Stimulated activated naive CD8-positive, alpha-beta T cell treated with anti-CD3 and anti-CD28 coated beads, Interleukin-15, Interleukin-2, amounts not matched to agents 100 ng/mL and 50 ng/mL, for 24 hours (primary cell): Measurements from ENCODE around the gene R3HDM1.
A peak's percentile ranks its signal among the peaks of the same experiment; 100 is the strongest.
"Not testable (repeated sequence)": the region's sequence is repeated elsewhere in the genome, so short reads cannot be mapped to it uniquely, and the experiment has no call there.

ENCODE experiments used
- H3K27ac Mint-ChIP-seq: one replicate; pipeline ENCODE4 v1.8.0; 2021; ENCODE audit warnings: mild to moderate bottlenecking, mixed read lengths
- H3K27me3 Mint-ChIP-seq: one replicate; pipeline ENCODE4 v1.8.0; 2021; ENCODE audit warnings: mixed read lengths
- H3K36me3 Mint-ChIP-seq: one replicate; pipeline ENCODE4 v1.8.0; 2021; ENCODE audit warnings: low read depth, mixed read lengths
- H3K4me1 Mint-ChIP-seq: one replicate; pipeline ENCODE4 v1.8.0; 2021; ENCODE audit warnings: low read depth, mixed read lengths
- H3K4me3 Mint-ChIP-seq: one replicate; pipeline ENCODE4 v1.8.0; 2021; ENCODE audit warnings: mild to moderate bottlenecking, mixed read lengths
- H3K9me3 Mint-ChIP-seq: one replicate; pipeline ENCODE4 v1.8.0; 2021; ENCODE audit warnings: mixed read lengths

Gene R3HDM1

DNA sequence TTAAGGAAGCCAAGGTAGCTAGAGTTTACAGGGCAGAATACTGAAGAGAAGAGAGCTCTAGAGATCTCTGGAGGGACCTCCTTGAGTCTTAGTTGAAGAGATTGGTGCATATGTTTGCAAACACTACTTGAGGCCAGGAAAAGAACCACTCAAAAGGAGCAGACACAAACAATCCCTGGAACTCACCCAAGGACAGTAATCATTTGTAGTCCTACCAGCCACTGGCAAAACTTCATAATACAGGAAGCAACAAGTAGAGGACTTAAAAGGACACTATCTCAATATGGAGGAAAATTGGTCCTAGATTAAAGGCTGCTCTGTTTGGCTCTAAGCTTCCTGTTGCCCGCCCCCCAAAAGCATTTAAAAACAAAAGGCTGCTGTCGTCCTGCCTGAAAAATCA is 163.4 kb downstream of the R3HDM1 start:
- Mint-ChIP-seq H3K9me3 (no peaks in the 10 kb centered on the region), H3K27me3 (no peaks in the 10 kb centered on the region), H3K27ac (no peak overlapping the region), H3K36me3 (peaks cover 27% of the 10 kb centered on the region), H3K4me3 (no peak overlapping the region), H3K4me1 (peaks cover 12% of the 10 kb centered on the region)

DNA sequence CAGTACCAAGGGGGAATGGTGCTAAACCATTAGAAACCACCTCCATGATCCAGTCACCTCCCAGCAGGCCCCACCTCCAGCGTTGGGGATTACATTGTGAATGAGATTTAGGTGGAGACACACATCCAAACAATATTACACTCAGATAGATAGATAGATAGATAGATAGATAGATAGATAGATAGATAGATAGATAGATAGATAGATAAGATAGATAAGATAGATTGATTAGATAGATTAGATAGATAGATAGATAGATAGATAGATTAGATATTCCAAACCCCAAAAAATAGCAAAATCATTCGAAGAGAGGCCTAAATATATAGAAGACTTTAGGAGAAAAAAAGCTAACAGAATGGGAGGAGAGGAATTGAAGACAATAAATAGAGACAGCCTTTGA is 167.6 kb downstream of the R3HDM1 start:
- no peaks in the 10 kb centered on the region for H3K4me1 Mint-ChIP-seq
- no peak overlapping the region for H3K27ac Mint-ChIP-seq
- H3K9me3 Mint-ChIP-seq: no peaks in the 10 kb centered on the region
- H3K27me3 Mint-ChIP-seq: no peaks in the 10 kb centered on the region
- peaks cover 21% of the 10 kb centered on the region for H3K36me3 Mint-ChIP-seq
- H3K4me3 Mint-ChIP-seq: no peak overlapping the region

DNA sequence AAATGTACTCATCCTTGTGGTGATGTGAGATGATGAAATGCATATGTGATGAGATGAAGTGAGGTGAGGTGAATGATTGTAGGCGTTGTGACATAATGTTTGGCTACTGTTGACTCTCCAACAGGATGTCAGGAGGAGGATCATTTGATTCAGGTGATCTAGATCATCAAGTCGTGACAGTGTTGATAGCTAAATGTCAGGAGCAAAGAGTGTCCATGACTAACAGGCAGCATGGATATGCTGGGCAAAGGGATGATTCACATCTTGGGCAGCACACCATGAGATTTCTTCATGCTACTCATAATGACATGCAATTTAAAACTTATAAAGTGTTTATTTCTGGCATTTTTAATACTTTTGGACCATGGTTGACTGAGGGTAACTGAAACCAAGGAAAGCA is 170.2 kb downstream of the R3HDM1 start:
- Mint-ChIP-seq H3K4me3 (no peak overlapping the region), H3K27me3 (no peaks in the 10 kb centered on the region), H3K27ac (no peak overlapping the region), H3K9me3 (no peaks in the 10 kb centered on the region), H3K4me1 (no peaks in the 10 kb centered on the region), H3K36me3 (no peaks in the 10 kb centered on the region)

DNA sequence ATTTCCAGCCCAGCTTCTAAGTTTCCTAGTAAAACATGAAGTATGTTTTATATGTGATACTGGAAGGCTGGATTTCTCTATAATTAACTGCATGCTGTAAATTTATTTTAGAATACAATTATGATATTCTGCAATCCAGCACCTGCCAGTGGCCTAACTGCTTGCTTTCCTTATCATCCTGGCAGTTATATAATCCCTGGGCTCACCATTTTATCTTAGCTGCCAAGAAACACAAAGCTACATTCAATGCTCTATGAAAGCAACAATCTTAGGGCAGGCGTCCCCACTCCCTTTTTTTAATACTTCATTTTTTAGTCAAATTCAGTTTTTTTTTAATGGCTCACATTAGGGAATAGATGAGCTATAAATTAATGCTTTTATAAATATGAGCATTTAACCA is 172.0 kb downstream of the R3HDM1 start:
- Mint-ChIP-seq H3K27me3 (no peaks in the 10 kb centered on the region), H3K36me3 (no peaks in the 10 kb centered on the region), H3K4me1 (no peaks in the 10 kb centered on the region), H3K9me3 (no peaks in the 10 kb centered on the region), H3K27ac (no peak overlapping the region), H3K4me3 (no peak overlapping the region)

DNA sequence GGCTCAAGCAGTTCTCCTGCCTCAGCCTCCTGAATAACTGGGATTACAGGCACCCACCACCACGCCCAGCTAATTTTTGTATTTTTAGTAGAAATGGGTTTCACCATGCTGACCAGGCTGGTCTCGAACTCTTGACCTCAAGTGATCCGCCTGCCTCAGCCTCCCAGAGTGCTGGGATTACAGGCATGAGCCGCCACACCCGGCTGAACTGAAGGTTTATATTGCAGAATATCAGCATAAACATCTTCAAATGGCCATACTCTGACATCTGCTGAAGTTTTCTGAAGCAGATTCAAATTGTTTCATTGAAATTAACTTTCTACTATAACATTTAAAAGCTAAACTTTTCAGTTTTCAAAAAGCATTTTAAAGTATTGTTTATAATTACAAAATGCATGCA is 172.8 kb downstream of the R3HDM1 start:
- not testable (repeated sequence) for H3K4me1 Mint-ChIP-seq, H3K36me3 Mint-ChIP-seq, H3K4me3 Mint-ChIP-seq, H3K9me3 Mint-ChIP-seq, H3K27ac Mint-ChIP-seq, H3K27me3 Mint-ChIP-seq

DNA sequence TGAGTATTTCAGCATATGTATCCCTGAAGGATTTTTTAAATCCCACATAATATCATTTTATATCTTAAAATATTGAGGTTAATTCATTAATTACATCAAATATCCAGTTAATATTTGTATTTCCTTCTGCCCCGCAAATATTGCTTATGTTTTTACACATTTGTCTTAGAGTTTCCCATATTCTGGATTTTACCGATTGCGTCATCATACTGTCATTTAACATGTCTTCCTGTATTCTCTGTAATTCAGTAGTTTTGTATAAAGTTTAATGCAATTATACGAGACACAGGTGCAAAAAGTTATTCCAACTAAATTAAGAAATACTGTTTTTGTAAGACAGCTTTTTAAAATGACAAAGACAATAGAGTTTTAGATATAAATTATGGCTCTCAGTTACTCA is 176.9 kb downstream of the R3HDM1 start:
- Mint-ChIP-seq H3K4me3 (no peak overlapping the region), H3K4me1 (no peaks in the 10 kb centered on the region), H3K36me3 (peaks cover 22% of the 10 kb centered on the region), H3K27ac (no peak overlapping the region), H3K27me3 (no peaks in the 10 kb centered on the region), H3K9me3 (no peaks in the 10 kb centered on the region)

DNA sequence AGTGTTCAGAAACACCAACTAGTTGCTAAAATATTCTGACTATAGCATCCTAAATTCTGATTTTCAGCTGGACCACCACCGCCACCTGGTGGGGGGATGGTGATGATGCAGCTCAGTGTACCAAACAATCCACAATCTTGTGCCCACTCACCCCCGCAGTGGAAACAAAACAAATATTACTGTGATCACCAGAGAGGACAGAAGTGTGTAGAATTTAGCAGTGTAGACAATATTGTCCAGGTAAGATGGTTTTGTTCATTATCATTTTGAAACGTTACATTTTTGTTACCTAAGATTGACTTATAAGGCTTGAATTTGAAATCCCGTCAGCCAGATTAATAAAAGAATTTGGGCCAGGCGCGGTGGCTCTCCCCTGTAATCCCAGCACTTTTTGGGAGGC is 178.7 kb downstream of the R3HDM1 start:
- peaks cover 33% of the 10 kb centered on the region for H3K36me3 Mint-ChIP-seq
- no peaks in the 10 kb centered on the region for H3K27me3 Mint-ChIP-seq
- no peak overlapping the region for H3K4me3 Mint-ChIP-seq
- no peaks in the 10 kb centered on the region for H3K4me1 Mint-ChIP-seq
- no peak overlapping the region for H3K27ac Mint-ChIP-seq
- no peaks in the 10 kb centered on the region for H3K9me3 Mint-ChIP-seq

DNA sequence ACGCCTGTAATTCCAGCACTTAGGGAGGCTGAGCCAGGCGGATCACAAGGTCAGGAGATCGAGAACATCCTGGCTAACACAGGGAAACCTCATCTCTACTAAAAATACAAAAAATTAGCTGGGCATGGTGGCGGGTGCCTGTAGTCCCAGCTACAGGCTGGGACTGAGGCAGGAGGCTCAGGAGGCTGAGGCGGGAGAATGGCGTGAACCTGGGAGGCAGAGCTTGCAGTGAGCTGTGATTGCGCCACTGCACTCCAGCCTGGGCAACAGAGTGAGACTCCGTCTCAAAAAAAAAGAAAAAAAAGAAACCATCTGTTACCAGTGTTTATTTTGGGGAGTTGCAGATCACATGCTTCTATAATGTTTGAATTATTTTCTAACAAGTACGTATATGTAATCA is 183.8 kb downstream of the R3HDM1 start:
- not testable (repeated sequence) for H3K4me3 Mint-ChIP-seq, H3K9me3 Mint-ChIP-seq, H3K27ac Mint-ChIP-seq, H3K27me3 Mint-ChIP-seq, H3K4me1 Mint-ChIP-seq
- peaks cover 48% of the 10 kb centered on the region for H3K36me3 Mint-ChIP-seq

DNA sequence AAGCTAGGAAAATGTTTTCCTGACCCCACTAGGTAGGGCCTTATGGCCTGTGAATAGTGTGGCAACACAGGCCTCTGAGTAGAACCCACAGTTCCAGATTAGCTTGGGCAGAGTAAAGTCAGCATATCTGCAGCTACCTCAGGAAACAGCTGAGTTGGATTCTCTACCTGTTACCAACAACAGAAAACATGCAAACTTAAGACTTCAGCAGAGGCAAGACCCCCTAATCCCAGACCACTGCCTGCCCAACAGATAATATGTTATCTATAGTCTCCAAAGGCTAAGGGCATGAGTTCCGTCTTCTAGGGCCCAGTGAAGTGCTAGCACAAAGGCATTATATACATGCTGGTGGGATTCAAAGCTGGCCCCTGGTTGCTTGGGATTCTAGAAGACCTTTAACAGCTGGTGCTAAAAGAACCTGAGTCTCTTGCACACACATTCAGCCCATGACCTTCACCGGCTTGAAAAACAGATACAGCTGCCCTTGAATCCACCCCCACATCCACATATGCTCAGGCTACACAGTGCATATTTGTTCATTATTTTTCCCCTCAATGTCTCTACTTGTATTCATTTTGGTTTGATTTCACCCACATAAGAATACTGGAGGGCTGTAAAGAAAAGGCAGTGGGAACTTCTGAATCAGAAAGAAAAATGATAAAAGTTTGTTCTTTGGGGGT is 196.9 kb downstream of the R3HDM1 start:
- Mint-ChIP-seq H3K4me3 (no peak overlapping the region), H3K27me3 (no peaks in the 10 kb centered on the region), H3K4me1 (peaks cover 12% of the 10 kb centered on the region), H3K9me3 (no peaks in the 10 kb centered on the region), H3K36me3 (peaks cover 28% of the 10 kb centered on the region), H3K27ac (no peak overlapping the region)

DNA sequence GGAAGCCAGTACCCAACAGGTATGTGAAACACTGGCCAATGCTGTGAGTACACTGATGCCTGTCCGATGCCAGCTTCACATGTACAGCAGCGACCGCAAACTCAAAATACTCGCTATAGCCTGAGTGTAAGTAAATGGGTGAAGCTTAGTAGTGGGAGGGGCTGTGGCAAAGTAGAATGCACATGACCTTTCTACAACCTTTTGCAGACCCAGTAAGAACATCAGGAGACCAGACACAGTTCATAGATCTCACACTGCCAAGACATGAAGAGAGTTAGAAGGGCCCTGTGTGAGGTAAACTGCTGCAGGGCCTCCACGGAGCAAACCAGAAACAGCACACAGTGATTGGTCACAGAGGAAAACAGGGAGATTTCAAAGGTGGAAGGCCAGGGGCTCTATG is 201.3 kb downstream of the R3HDM1 start:
- H3K27me3 Mint-ChIP-seq: no peaks in the 10 kb centered on the region
- H3K27ac Mint-ChIP-seq: no peak overlapping the region
- H3K4me1 Mint-ChIP-seq: peaks cover 15% of the 10 kb centered on the region
- no peaks in the 10 kb centered on the region for H3K9me3 Mint-ChIP-seq
- no peaks in the 10 kb centered on the region for H3K36me3 Mint-ChIP-seq
- no peak overlapping the region for H3K4me3 Mint-ChIP-seq

DNA sequence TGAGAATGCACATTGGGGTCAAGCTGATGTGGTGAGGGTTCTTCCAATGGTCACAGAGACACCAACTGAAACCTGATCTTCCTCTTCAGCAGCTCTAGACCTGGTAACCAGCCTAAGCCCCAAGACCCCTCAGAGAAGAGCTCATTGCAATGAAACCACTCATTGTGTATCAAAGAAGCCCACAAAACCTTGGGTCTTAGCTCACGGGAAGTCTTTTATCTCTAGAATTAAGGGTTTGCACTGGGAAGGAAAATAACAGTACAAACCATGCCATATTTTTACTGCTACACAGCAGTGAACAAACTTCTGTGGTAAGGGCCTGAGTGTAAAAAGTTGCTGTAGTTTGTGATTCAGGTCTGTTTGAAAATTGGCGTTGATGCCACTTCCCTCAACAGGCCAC is 201.8 kb downstream of the R3HDM1 start:
- Mint-ChIP-seq H3K4me1 (peaks cover 15% of the 10 kb centered on the region), H3K27ac (no peak overlapping the region), H3K9me3 (no peaks in the 10 kb centered on the region), H3K36me3 (no peaks in the 10 kb centered on the region), H3K27me3 (no peaks in the 10 kb centered on the region), H3K4me3 (no peak overlapping the region)

DNA sequence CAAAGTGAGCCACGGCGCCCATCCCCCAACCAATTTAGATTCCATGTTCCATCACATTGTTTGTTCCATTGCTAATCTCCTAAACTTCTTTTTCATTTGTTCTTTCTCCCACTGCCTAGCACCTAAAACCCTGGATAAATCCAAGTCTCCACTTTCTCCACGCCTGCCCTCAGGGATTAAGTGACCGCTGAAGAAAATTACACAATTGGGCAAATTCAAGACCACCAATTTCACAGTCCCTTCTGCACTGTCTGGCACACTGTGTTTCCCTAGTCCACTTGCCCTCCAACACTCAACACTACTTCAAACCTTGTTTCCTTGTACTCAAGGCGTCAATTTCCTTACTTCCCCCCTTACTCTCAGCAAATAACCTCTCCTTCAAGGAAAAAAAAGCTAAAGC is 205.3 kb downstream of the R3HDM1 start:
- H3K27me3 Mint-ChIP-seq: no peaks in the 10 kb centered on the region
- no peak overlapping the region for H3K27ac Mint-ChIP-seq
- no peaks in the 10 kb centered on the region for H3K9me3 Mint-ChIP-seq
- H3K4me1 Mint-ChIP-seq: peaks cover 16% of the 10 kb centered on the region
- H3K4me3 Mint-ChIP-seq: no peak overlapping the region
- no peaks in the 10 kb centered on the region for H3K36me3 Mint-ChIP-seq

DNA sequence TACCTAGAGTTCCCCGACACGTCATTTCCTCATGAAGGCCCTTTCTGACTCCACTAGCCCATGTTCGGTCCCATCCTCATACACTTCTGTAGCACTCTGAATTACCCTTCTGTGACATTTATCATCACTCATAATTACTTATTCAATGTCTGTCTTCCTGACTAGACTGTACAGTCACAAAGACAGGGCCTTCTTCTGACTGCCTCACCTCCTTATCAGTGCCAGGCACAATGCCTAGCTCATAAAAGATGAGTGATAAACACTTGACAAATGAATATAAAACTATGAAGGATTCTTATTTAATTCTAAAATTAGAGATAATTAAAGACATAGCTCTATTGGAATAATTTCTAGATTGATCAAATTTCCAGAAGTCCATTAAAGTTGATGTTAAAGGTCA is 208.9 kb downstream of the R3HDM1 start:
- Mint-ChIP-seq H3K36me3 (peaks cover 17% of the 10 kb centered on the region), H3K27ac (no peak overlapping the region), H3K4me1 (peaks cover 25% of the 10 kb centered on the region), H3K9me3 (no peaks in the 10 kb centered on the region), H3K27me3 (no peaks in the 10 kb centered on the region), H3K4me3 (no peak overlapping the region)

DNA sequence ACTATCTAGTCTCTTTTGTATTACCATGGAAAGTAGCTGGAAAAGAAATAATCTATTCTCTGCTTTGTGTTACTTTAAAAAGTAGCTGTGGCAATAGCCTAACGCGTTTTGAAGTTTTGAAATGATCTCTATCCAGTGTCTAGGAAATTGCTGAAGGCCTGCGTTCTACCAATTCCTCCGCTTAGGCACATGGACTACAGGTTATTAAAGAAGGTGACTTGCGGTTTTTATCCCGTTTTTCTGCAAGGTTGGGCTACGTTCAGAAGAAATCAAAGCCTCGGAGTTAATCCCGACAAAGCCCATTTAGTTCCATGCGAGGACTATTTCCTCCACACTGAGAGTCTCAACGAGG is 209.7 kb downstream of the R3HDM1 start:
- Mint-ChIP-seq H3K4me1 (peaks cover 33% of the 10 kb centered on the region), H3K27me3 (no peaks in the 10 kb centered on the region), H3K4me3 (peak overlapping the region; percentile 89), H3K27ac (peak overlapping the region; percentile 80), H3K36me3 (peaks cover 23% of the 10 kb centered on the region), H3K9me3 (no peaks in the 10 kb centered on the region)

DNA sequence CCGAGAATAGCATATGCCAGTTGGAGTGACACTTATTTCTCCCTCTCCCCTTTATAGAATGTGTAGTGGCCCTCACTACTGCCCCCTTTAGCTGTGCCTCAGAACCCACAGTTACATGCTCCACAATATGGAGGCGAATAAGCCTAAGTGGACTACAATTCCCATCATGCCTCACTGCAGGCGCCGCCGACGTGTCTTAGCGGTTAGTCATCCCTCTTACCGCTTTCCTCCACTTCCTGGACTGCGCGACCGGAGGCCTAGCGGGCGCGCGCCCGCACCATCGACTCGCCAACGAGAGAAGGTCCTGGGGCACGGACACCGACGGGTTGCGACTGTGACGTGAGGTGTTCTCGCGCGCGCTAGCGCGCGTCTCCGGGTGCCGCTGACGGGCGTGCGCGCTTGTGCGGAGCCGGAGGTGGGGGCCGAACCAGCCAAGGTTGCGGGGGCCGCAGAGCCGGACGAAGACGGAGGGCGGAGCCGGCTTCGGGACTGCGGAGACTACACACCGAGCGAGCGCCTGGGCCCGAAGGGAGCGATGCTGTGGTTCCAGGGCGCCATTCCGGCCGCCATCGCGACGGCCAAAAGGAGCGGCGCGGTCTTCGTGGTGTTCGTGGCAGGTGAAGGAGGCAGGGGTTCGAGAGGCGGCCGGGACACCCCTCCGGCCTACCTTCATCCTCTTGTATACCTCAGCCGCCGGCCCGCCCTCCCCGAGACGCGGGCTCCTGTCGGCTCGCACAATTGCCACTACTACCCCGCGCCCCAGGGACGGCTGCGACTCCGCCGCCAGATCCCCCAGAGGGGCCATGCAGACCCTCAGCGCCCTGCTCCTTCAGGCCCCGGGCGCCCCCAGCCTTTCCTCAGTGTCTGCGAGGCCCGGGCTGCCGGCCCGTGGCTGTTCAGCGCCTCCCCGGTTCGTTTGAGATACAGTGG is 210.4 kb downstream of the R3HDM1 start, which contains the start of gene UBXN4:
Gene UBXN4, plus strand, starts transcription at position 461 of the 930 bp plus-strand sequence. Its CDS starts 75 bp downstream, at position 536.
- Mint-ChIP-seq H3K27ac (peak within 1 kb of the TSS; percentile 96), H3K4me3 (peak within 1 kb of the TSS; percentile 89), H3K9me3 (no peaks in the 10 kb centered on the region), H3K36me3 (peaks cover 29% of the 10 kb centered on the region), H3K4me1 (peaks cover 40% of the 10 kb centered on the region), H3K27me3 (no peaks in the 10 kb centered on the region)
